Measurements from ENCODE around the gene RHBDL1. TPM values are rescaled to one million over a fixed set of nuclear protein-coding genes. Genes with fewer than 3 reads are reported as not detected.

RHBDL1 gene
- total and polyA plus RNA-seq, 2 experiments from 2014 or later = 2.6 to 12.9 TPM

DNA sequence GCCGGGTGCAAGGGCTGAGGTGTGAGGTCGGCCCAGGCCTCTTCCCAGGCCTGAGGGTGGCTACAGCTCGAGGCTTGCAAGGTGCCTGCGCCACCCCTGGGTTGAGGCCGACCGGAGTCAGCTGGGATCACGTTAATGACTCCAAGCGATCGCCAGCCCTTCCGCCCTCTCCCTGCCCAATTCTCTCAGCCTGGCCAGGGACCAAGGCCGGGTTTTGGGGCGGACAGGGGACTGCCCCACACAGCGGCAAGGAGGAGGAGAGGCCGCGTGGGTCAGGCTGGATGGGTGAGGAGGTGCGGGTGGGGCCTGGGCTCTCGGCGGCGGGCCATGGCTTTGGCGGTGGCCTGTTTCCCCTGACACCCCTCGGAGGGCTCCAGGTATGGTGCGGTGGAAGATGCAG is 17.9 kb downstream of the RHBDL1 start:
- H3K9me3 ChIP-seq (ENCODE audit: low read depth) = no peaks in the 10 kb centered on the region
- peaks cover 8% of the 10 kb centered on the region for H3K4me1 ChIP-seq (ENCODE audit: low read depth)
- no peak overlapping the region for H3K4me3 ChIP-seq
- H3K36me3 ChIP-seq = no peaks in the 10 kb centered on the region
- TF ChIP-seq, protein P1, sequence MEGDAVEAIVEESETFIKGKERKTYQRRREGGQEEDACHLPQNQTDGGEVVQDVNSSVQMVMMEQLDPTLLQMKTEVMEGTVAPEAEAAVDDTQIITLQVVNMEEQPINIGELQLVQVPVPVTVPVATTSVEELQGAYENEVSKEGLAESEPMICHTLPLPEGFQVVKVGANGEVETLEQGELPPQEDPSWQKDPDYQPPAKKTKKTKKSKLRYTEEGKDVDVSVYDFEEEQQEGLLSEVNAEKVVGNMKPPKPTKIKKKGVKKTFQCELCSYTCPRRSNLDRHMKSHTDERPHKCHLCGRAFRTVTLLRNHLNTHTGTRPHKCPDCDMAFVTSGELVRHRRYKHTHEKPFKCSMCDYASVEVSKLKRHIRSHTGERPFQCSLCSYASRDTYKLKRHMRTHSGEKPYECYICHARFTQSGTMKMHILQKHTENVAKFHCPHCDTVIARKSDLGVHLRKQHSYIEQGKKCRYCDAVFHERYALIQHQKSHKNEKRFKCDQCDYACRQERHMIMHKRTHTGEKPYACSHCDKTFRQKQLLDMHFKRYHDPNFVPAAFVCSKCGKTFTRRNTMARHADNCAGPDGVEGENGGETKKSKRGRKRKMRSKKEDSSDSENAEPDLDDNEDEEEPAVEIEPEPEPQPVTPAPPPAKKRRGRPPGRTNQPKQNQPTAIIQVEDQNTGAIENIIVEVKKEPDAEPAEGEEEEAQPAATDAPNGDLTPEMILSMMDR (IDR thresholded peaks at IDR 0.05; ENCODE audit: low read depth, low read length) = no peak
- no peak for DNase-seq (ENCODE audit: low read depth in 1 of 2, low spot score in 1 of 2)
- H3K27ac ChIP-seq = no peak overlapping the region
- H3K27me3 ChIP-seq = peaks cover 75% of the 10 kb centered on the region

DNA sequence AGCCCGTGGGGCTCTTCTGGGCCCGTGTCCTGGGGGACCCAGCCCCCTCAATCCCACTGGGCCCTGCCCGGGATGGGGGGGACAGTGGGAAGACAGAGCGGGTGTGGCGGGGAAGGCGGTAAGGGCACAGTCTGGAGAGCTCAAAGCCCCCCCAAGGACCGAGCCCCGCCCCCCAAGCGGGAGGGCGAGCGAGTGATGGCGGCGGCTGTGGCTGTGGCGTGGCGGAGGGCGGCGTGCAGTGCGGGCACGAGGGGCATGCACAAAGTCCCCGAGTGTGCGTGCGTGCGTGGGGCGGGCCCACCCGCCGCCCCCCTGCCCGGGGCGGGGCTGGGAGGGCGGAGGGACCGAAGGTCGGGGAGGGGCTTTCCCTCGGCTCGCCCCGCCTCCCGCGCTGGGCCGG is 18.3 kb downstream of the RHBDL1 start:
- H3K4me3 ChIP-seq = no peak overlapping the region
- DNase-seq (ENCODE audit: low read depth in 1 of 2, low spot score in 1 of 2) = no peak
- peaks cover 79% of the 10 kb centered on the region for H3K27me3 ChIP-seq
- TF ChIP-seq, protein P1 (IDR thresholded peaks at IDR 0.05; ENCODE audit: low read depth, low read length) = no peak
- H3K4me1 ChIP-seq (ENCODE audit: low read depth) = peaks cover 8% of the 10 kb centered on the region
- H3K9me3 ChIP-seq (ENCODE audit: low read depth) = no peaks in the 10 kb centered on the region
- no peak overlapping the region for H3K27ac ChIP-seq
- H3K36me3 ChIP-seq = no peaks in the 10 kb centered on the region

DNA sequence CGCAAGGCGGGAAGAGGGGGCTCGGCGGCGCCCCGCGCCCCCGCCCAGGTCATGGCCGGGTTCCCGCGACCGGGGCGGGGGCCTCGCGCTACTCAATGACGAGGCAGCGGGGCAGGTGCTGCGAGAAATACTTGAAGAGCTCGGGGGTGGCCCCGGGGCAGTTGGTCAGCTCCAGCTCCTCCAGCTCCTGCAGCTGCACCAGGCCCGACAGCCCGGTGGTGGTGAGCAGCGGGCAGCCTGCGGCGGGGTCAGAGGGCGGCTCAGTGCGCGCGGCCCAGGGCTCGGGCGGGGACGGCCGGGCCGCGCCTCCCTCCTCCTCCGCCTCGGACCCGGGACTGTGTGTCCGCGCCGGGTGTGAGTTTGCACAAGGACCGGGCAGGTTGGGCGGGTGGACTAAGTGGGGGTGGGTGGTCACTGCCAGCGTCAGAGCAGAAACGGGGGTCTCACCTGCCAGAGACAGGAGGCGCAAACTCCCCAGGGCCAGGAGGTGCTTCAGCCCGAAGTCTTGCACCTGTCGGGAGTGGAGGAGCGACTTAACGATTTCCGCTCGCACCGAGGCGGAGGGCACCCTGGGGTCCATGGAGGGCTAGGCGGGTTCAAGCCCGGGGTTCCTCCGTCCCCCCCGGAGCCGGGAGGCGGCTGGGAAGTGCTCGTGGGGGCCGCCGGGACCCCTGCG is 18.9 kb downstream of the RHBDL1 start:
- peaks cover 7% of the 10 kb centered on the region for H3K4me1 ChIP-seq (ENCODE audit: low read depth)
- no peak overlapping the region for H3K27ac ChIP-seq
- no peak overlapping the region for H3K4me3 ChIP-seq

DNA sequence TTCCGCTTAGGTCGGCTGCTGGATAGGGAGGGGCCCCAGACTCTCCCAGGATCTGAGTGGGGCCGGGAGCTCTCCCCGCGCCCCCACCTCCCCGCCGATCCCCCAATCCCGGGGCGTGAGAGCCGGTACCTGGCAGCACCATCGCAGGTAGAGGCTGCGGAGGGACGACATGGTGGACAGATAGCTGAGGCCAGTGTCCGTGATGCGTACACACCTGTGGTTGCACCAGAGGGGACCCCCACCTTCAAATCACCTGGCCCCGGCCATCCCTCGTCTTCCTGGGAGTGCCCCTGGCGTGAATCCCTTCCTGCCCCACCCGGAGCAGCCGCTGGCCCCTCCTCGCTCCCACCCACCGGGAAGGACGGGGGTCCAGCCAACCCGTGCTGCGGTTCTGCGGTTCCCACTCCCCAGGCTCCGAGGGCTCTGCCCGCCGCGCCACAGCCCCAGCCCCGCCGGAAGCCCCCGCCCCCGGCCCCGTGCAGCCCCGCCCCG is 19.4 kb downstream of the RHBDL1 start:
- no peak for DNase-seq (ENCODE audit: low read depth in 1 of 2, low spot score in 1 of 2)

More for the DNA sequence above, 18.9 kb downstream of the RHBDL1 start:
- peak in 1 of 2 donors; percentile 29 for DNase-seq (ENCODE audit: low read depth in 1 of 2, low spot score in 1 of 2)
- peaks cover 84% of the 10 kb centered on the region for H3K27me3 ChIP-seq
- TF ChIP-seq, protein P1 (IDR thresholded peaks at IDR 0.05; ENCODE audit: low read depth, low read length) = no peak
- H3K9me3 ChIP-seq (ENCODE audit: low read depth) = no peaks in the 10 kb centered on the region
- H3K36me3 ChIP-seq = no peaks in the 10 kb centered on the region

DNA sequence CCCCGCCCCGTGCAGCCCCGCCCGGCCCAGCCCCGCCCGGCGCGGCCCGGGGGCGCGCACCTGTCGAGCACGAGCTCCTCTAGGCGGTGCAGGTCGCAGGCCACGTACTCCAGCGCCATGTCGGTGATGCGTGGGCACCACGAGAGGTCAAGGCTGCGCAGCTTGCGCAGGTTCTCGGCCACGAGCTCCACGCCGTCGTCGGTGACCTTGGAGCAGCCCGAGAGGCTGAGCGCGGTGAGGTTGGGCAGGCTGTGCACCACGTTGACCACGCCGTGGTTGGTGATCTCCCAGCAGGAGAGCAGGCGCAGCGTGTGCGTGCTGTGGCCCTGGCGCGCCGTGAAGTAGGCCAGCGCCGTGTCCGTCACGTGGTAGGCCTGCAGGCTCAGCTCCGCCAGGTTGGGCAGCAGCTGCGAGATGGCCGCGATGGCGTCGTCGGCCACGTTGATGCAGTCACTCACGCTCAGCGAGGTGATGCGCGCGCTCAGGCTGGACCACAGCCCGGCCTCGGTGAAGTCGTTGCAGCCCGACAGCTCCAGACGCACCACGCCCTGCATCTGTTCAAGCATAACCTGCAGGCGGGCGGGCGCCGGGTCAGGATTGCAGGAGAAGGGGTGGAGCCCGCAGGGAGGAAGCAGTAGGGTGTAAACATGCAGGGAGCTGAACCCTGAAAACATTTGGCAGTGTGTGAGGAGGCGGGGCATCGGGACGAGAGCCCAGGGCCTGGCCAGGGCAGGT is 20.1 kb downstream of the RHBDL1 start:
- TF ChIP-seq, protein P1 (IDR thresholded peaks at IDR 0.05; ENCODE audit: low read depth, low read length) = no peak
- Histone ChIP-seq H3K4me3 (peak overlapping the region; percentile 12), H3K27me3 (peaks cover 96% of the 10 kb centered on the region), H3K36me3 (no peaks in the 10 kb centered on the region), H3K9me3 (ENCODE audit: low read depth) (no peaks in the 10 kb centered on the region), H3K4me1 (ENCODE audit: low read depth) (peaks cover 3% of the 10 kb centered on the region), H3K27ac (no peak overlapping the region)
- DNase-seq (ENCODE audit: low read depth in 1 of 2, low spot score in 1 of 2) = peak in 1 of 2 donors; percentile 28

More for the DNA sequence above, 19.4 kb downstream of the RHBDL1 start:
- TF ChIP-seq, protein P1 (IDR thresholded peaks at IDR 0.05; ENCODE audit: low read depth, low read length) = no peak
- H3K27me3 ChIP-seq = peaks cover 90% of the 10 kb centered on the region
- H3K9me3 ChIP-seq (ENCODE audit: low read depth) = no peaks in the 10 kb centered on the region
- H3K36me3 ChIP-seq = no peaks in the 10 kb centered on the region
- peaks cover 3% of the 10 kb centered on the region for H3K4me1 ChIP-seq (ENCODE audit: low read depth)
- no peak overlapping the region for H3K4me3 ChIP-seq
- no peak overlapping the region for H3K27ac ChIP-seq

All from cardiac muscle cell (in vitro differentiated cells and primary cell).